Endothelial cell of umbilical vein (primary cell): Measurements from ENCODE around the gene OXSR1. TPM values are rescaled to one million over a fixed set of nuclear protein-coding genes. Genes with fewer than 3 reads are reported as not detected.

Source experiments
- BruUV-seq: library from RNA; stranded (reverse); fragments of 400-500 nt; replicated peaks from 2 replicates; lab custom pipeline; 2021; lab: Mats Ljungman, UMichigan
- CTCF ChIA-PET: fragments of 300-600, 350-600 bp; sonication (Branson Sonifier 250); formaldehyde crosslinking; loops from one replicate; lab custom pipeline; 2021; ENCODE audit warnings: antibody characterized with exemption, inconsistent platforms; lab: Charles Lee
- POLR2A ChIA-PET: fragments of 300-600, 350-600 bp; sonication (Branson Sonifier 250); formaldehyde crosslinking; loops from one replicate; lab custom pipeline; 2021; ENCODE audit warnings: antibody characterized with exemption, inconsistent platforms; lab: Charles Lee
- DNase-seq: peaks from one replicate; pipeline ENCODE4 v3.0.0-alpha.2; 2011; ENCODE audit warnings: low read depth, low spot score
- FAIRE-seq: peaks from 2 replicates; lab custom pipeline; 2011; peaks lifted over from hg19 to GRCh38; lab: Jason Lieb, UNC
- H2AFZ ChIP-seq: 2 replicates; pipeline ENCODE4 v1.6.0; 2012; ENCODE audit warnings: low read depth, low read length, control low read depth, inconsistent platforms
- H3K27ac ChIP-seq: 2 replicates; pipeline ENCODE4 v1.5.1; 2011; ENCODE audit warnings: low read depth, mild to moderate bottlenecking, control low read depth, low read length, moderate library complexity; ENCODE audit not compliant: insufficient read depth
- H3K27me3 ChIP-seq, 2 experiments: 2 replicates each; pipeline versions ENCODE4 v1.6.0 to v1.6.1; 2011; ENCODE audit warnings: low read length in 2 of 2, mixed read lengths in 1 of 2; ENCODE audit not compliant: control insufficient read depth in 2 of 2, insufficient read depth in 2 of 2
- H3K36me3 ChIP-seq, 2 experiments: 2 replicates in 1 of 2; 3 replicates in 1 of 2; pipeline ENCODE4 v1.5.1; 2011; ENCODE audit warnings: low read length in 2 of 2, mild to moderate bottlenecking in 1 of 2, moderate library complexity in 1 of 2; ENCODE audit not compliant: control insufficient read depth in 2 of 2, insufficient read depth in 2 of 2; ENCODE audit errors: extremely low read depth in 1 of 2
- H3K4me1 ChIP-seq: 3 replicates; pipeline ENCODE4 v1.5.1; 2011; ENCODE audit warnings: mild to moderate bottlenecking, low read length; ENCODE audit not compliant: control insufficient read depth, insufficient read depth; ENCODE audit errors: extremely low read depth
- H3K4me2 ChIP-seq: 2 replicates; pipeline ENCODE4 v1.6.1; 2011; ENCODE audit warnings: low read length, control low read depth, mixed read lengths; ENCODE audit not compliant: insufficient read depth
- H3K4me3 ChIP-seq, 3 experiments: fragments of 200-600 bp in 1 of 3; sonication (generic), shearing (Covaris generic) in 1 of 3; replicated peaks in 1 of 3; 2 replicates each; pipeline ENCODE4 v1.5.1; 2011 to 2016; ENCODE audit warnings: control low read depth in 3 of 3, low read length in 3 of 3, mild to moderate bottlenecking in 2 of 3, inconsistent platforms in 1 of 3, low read depth in 1 of 3, moderate library complexity in 1 of 3; ENCODE audit not compliant: insufficient read depth in 1 of 3
- H3K79me2 ChIP-seq: 2 replicates; pipeline ENCODE4 v1.6.0; 2012; ENCODE audit warnings: low read length, inconsistent platforms; ENCODE audit not compliant: control insufficient read depth, insufficient read depth
- H3K9ac ChIP-seq: replicated peaks from 2 replicates; pipeline ENCODE3; 2011; ENCODE audit warnings: low read length, control low read depth; ENCODE audit not compliant: insufficient read depth; ENCODE audit errors: extremely low read depth
- H3K9me1 ChIP-seq: replicated peaks from 3 replicates; pipeline ENCODE4 v1.6.0; 2011; ENCODE audit warnings: mild to moderate bottlenecking, low read length; ENCODE audit not compliant: control insufficient read depth, insufficient read depth; ENCODE audit errors: extremely low read depth
- H3K9me3 ChIP-seq: replicated peaks from 2 replicates; pipeline ENCODE4 v1.5.1; 2012; ENCODE audit warnings: low read length, inconsistent platforms; ENCODE audit not compliant: control insufficient read depth, insufficient read depth
- H4K20me1 ChIP-seq: replicated peaks from 2 replicates; pipeline ENCODE3; 2011; ENCODE audit warnings: mild to moderate bottlenecking, low read length; ENCODE audit not compliant: control insufficient read depth, insufficient read depth; ENCODE audit errors: extremely low read depth
- CTCF ChIP-seq, 2 donors: IDR thresholded peaks; 1 replicate in 1 of 2; 2 replicates in 1 of 2; pipeline ENCODE4 v1.5.1; 2011; ENCODE audit warnings: low read length in 2 of 2, mild to moderate bottlenecking in 2 of 2, moderate library complexity in 2 of 2, control low read depth in 1 of 2, inconsistent platforms in 1 of 2, low read depth in 1 of 2; ENCODE audit not compliant: insufficient read depth in 1 of 2; ENCODE audit errors: extremely low read depth in 1 of 2
- EZH2 ChIP-seq: IDR thresholded peaks from 2 replicates; pipeline ENCODE4 v1.6.1; 2012; ENCODE audit warnings: borderline replicate concordance, low read depth, mild to moderate bottlenecking, moderate library complexity, low read length, inconsistent platforms; ENCODE audit not compliant: severe bottlenecking
- FOS ChIP-seq: IDR thresholded peaks from 2 replicates; pipeline ENCODE4 v1.6.1; 2011; ENCODE audit warnings: mild to moderate bottlenecking, low read length, moderate library complexity, borderline replicate concordance; ENCODE audit not compliant: insufficient read depth
- GATA2 ChIP-seq: IDR thresholded peaks from 2 replicates; pipeline ENCODE4 v1.7.0; 2011; ENCODE audit warnings: low read depth, mild to moderate bottlenecking, moderate library complexity, mixed read lengths, low read length; ENCODE audit not compliant: insufficient read length, insufficient read depth
- JUN ChIP-seq: IDR thresholded peaks from 2 replicates; pipeline ENCODE4 v1.6.1; 2011; ENCODE audit warnings: borderline replicate concordance, low read depth; ENCODE audit not compliant: insufficient read length, insufficient read depth
- MAX ChIP-seq: IDR thresholded peaks from 2 replicates; pipeline ENCODE4 v1.6.1; 2011; ENCODE audit not compliant: insufficient read depth, insufficient read length
- MYC ChIP-seq: IDR thresholded peaks from one replicate; pipeline ENCODE4 v1.6.1; 2011; ENCODE audit warnings: mild to moderate bottlenecking, low read depth, low read length
- POLR2A ChIP-seq: IDR thresholded peaks from 2 replicates; pipeline ENCODE4 v1.6.1; 2012; ENCODE audit warnings: low read depth, mild to moderate bottlenecking, control low read depth, low read length
- POLR2AphosphoS5 ChIP-seq: IDR thresholded peaks from 2 replicates; pipeline ENCODE4 v1.6.1; 2012; ENCODE audit warnings: low read depth, mild to moderate bottlenecking, control low read depth, low read length, moderate library complexity; ENCODE audit not compliant: insufficient read depth
- dilution Hi-C: fragments of 300-500 bp; cut with MboI; formaldehyde crosslinking; loops from one replicate; pipeline ENCODE4 v1.15.0; 2019; ENCODE audit warnings: low sequenced_read_pairs; ENCODE audit not compliant: extremely low pct_ligation_motif_present
- intact Hi-C: fragments of 100-400 bp; cut with micrococcal nuclease; formaldehyde crosslinking; loops from one replicate; pipeline ENCODE4 v1.10.0; 2022
- polyA plus RNA-seq, 4 experiments: library from polyadenylated mRNA; depleted of rRNA in 3 of 4; stranded (reverse) in 3 of 4; unstranded in 1 of 4; fragments of >200 nt; gene quantifications; 2 replicates each; pipeline versions ENCODE4 v1.2.1 to v1.2.3, GENCODE V29; 2011 to 2012; ENCODE audit warnings: missing spikeins in 1 of 4
- total RNA-seq: library from RNA; stranded (reverse); gene quantifications from 2 replicates; pipeline ENCODE4 v1.2.3, GENCODE V29; 2021

The OXSR1 gene
- total and polyA plus RNA-seq, 2 donors (not counting 3 experiments of a cell fraction or from before 2014, with no cell fraction given), result 15.1 to 32.9 TPM

GRCh38 chr3:38138349-38139190, 26.8 kb upstream of the OXSR1 start, which contains the start of gene MYD88:
Gene MYD88, plus strand, starts transcription at chr3:38138661. Its CDS starts 40 bp downstream, at chr3:38138701.
- Histone ChIP-seq H3K9me3 (no peaks in the 10 kb centered on the region), H3K27me3 (no peaks in the 10 kb centered on the region), H3K9ac (peak within 1 kb of the TSS; percentile 61), H3K9me1 (no peaks in the 10 kb centered on the region), H3K27ac (peak within 1 kb of the TSS; percentile 45), H3K36me3 (peaks cover 0 to 19% of the 10 kb centered on the region in 2 experiments), H4K20me1 (no peaks in the 10 kb centered on the region), H2AFZ (peak within 1 kb of the TSS; percentile 98), H3K4me2 (peak within 1 kb of the TSS; percentile 62), H3K4me1 (peaks cover 24% of the 10 kb centered on the region), H3K79me2 (peaks cover 11% of the 10 kb centered on the region), H3K4me3 (peak within 1 kb of the TSS; percentile 67 to 77 (median 71))
- FAIRE-seq (peak; percentile 80), DNase-seq (peak; percentile 74)
- no peak for TF ChIP-seq MAX
- TF ChIP-seq POLR2AphosphoS5, result peak; percentile 90
- peak; percentile 69 for TF ChIP-seq POLR2A
- TF ChIP-seq JUN, result no peak
- no peak for TF ChIP-seq GATA2
- TF ChIP-seq FOS, result no peak
- TF ChIP-seq EZH2, result no peak
- peak in 1 of 2 donors; percentile 5 for TF ChIP-seq CTCF (IDR thresholded peaks at IDR 0.05; ENCODE audit: extremely low read depth in 1 of 2, insufficient read depth in 1 of 2, low read depth in 1 of 2, low read length in 2 of 2)
- TF ChIP-seq MYC, result no peak
- BruUV-seq, result no TSS peak
- intact Hi-C loops (loop anchor here (5.0 to 10.0 kb wide), 6 partner anchors 94 to 516 kb away; partner anchors contain the start of gene EXOG), dilution Hi-C loops (no loop called here)
- POLR2A ChIA-PET, result interaction anchor here (0.9 to 2.6 kb wide), 2 partner anchors 26 kb away, joined by 3 to 22 read pairs; partner anchors contain the start of gene OXSR1
- CTCF ChIA-PET, result interaction anchor here (0.7 to 4.5 kb wide), 4 partner anchors 26 to 513 kb away, joined by 3 to 43 read pairs (median 4); partner anchors contain the start of genes OXSR1 and XYLB
